IPS-NIHi11 (cell line): ENCODE results near the gene CALM3.
A peak's percentile ranks its signal among the peaks of the same experiment; 100 is the strongest.
"Not testable (repeated sequence)": the region's sequence is repeated elsewhere in the genome, so short reads cannot be mapped to it uniquely, and the experiment has no call there.

Experiments used
- DNase-seq: peaks from one replicate; pipeline ENCODE4 v3.0.0; 2012; ENCODE audit warnings: mixed read lengths, low spot score

The CALM3 gene

DNA sequence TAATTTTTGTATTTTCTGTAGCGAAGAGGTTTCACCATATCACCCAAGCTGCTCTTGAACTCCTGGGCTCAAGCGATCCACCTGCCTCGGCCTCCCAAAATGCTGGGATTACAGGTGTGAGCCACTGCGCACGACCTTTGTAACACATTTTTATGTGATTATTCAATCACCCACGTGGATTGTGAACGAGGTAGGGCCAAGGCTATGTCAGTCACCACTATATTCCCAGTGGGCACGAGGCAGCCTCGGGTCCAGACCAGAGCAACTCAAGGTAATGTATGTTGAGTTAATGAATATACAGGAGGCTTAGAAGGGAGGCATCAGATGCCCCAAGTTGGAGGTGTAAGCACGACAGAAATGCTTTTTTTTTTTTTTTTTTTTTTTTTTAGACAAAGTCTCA is 14.8 kb downstream of the CALM3 start:
- no peak for DNase-seq

DNA sequence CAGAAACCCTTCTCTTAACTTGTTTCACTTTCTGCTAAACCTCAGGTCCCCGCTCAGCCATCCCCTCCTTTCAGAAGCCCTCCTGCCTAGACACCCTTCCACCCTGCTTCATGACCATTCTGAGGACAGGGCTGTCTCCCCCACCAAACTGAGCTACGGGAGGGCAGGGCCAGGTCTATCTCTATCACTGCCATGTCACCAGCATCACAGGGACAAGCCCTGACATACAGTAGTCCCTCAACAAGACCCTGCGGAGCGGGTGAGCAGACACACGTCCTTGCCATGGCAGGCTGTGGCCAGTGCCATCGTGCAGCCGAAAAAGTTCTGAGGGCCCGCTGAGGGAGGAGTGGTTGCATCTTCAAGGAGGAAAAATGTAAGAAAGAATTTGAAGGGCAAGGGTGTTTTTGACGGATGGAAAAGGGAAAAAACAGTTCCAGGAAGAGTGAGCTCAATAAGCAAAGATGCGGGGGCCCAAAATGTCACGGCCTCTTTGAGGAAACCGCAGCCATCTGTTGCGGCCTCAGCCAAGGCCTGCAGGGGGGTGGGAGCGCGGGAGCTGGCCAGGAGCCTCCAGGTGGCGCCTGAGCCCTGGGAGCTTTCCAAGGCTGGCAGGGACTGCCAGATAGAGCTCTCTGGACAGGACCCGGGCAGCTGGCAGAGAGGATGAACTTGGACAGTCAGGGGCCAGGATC is 15.6 kb downstream of the CALM3 start:
- peak; percentile 86 for DNase-seq

GRCh38 chr19:46617601-46618000 is 16.5 kb downstream of the CALM3 start:
- DNase-seq: no peak

GRCh38 chr19:46618670-46619231 is 17.6 kb downstream of the CALM3 start:
- no peak for DNase-seq

- DNase-seq: no peak
Observed at GRCh38 chr19:46620267-46620666, 19.1 kb downstream of the CALM3 start.

DNA sequence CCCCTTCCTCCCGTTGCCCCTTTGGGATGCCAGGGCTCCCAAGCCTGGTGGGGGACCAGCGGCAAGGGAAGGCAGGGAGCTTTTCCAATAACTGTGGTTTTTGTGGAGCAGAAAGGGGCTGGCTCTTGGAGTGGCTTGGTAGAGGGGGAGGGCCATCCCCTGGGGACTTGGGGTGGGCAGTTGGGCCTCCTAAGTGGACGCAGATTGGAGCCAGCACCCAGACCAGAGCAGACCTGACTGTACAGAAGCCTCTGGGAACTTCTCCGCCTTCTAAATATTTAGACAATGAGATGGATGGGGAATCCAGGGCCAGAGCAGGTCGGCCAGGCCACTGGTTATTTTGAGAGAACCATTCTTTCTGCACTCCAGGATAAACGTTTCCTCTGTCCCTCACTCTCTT is 19.6 kb downstream of the CALM3 start:
- DNase-seq: no peak

GRCh38 chr19:46621191-46622117 is 20.3 kb downstream of the CALM3 start:
- no peak for DNase-seq

- no peak for DNase-seq
Observed at GRCh38 chr19:46622118-46622446, 21.0 kb downstream of the CALM3 start.

GRCh38 chr19:46623915-46624502 is 22.9 kb downstream of the CALM3 start:
- no peak for DNase-seq

- DNase-seq: peak; percentile 44
Observed at GRCh38 chr19:46624958-46625661, 24.0 kb downstream of the CALM3 start, which contains the start of gene PTGIR. Gene PTGIR, minus strand, starts transcription at chr19:46625089. Its CDS starts 864 bp downstream, at chr19:46624225.

- DNase-seq: no peak
Observed at GRCh38 chr19:46625731-46626130, 24.6 kb downstream of the CALM3 start.

DNA sequence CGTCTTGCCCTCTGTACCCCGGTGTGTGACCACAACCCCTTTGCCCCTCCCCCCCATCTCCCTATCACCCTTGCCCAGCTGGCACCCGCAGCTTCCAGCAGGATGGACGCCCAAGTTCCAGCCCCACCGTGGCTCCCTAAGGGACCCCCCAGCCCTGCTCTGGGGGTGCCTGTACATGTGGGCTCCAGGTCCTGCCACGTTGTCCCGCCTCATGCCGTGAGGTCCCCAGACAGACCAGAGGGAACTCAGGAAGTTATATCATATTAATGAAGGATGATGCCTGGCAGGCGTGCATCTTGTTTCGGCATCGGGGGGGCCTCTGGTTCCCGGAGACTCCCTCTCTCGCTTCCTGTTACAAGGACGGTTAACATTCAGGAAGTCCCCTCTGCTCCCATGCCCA is 25.3 kb downstream of the CALM3 start:
- DNase-seq: no peak

GRCh38 chr19:46628970-46629369 is 27.8 kb downstream of the CALM3 start:
- not testable (repeated sequence) for DNase-seq

- no peak for DNase-seq
Observed at GRCh38 chr19:46629546-46630025, 28.5 kb downstream of the CALM3 start.

- DNase-seq: no peak
Observed at GRCh38 chr19:46630586-46631205, 29.6 kb downstream of the CALM3 start.

DNA sequence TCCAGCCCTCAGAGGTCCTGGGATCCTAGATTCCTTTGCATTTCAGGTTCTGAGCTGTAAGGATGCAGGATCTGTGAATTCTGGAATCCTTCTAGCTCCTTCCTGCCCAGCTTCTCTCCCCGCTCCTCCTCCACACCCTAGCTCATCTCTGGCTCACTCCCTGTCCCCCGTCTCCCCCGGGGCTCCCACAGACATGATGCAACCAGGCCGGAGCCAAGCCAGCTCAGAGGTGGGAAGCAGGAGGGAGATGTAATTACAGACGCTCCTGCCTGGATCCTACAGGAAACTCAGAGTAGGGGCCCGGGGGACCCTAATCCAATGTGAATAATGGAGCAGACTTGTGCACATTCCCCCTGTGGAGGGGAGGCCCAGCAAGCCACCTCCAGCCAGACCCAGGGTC is 30.4 kb downstream of the CALM3 start:
- no peak for DNase-seq

- DNase-seq: no peak
Observed at GRCh38 chr19:46633130-46633529, 32.0 kb downstream of the CALM3 start.

GRCh38 chr19:46634045-46634655 is 33.0 kb downstream of the CALM3 start:
- DNase-seq: peak; percentile 97

GRCh38 chr19:46634656-46635218 is 33.6 kb downstream of the CALM3 start:
- DNase-seq: peak; percentile 29

DNA sequence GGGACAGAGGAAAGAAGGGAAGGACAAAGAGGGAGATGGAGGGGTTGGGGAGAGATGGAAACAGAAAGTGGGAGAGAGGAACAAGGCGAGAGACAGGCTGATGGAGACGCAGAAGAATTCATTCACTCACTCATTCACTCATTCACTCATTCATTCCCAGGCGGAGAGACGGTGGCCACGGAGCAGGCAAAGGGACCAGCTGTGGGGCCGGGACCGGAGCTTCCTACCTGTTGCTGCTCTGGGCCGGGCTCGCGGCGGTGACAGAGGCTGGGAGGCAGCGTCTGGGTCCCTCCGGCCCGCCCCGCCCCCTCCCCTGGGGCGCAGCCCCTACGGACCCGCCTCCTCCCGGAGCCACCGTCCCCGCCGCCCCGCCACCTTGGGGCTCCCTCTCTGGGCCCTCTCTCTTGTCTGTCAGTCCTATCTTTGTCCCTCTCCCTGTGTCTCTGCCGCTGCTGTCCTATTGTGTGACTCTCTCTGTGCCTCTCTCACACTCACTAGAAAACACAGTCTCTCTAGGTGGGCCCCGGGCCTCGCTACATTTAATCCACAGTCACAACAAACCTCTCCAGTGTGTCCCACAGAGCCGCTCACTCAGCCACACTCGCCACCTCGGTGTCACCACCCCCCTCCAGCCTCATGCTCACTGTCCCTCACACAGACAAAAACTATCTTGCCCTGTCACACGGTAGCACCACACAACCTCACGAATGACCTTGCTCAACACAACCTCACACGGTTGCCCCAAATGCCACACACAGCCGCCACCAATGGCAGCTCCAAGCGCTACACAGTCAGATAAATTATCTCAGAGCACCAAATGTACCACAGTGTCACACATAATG is 35.0 kb downstream of the CALM3 start, which contains the start of gene GNG8:
Gene GNG8, minus strand, starts transcription at position 283 of the 842 bp plus-strand sequence. CDS start 1,520 bp downstream, outside the sequence.
- peak; percentile 20 for DNase-seq
